Putamen (tissue), 1 donor: Measurements from ENCODE around the gene RNF220.

Experiments
- DNase-seq: peaks from one replicate; pipeline ENCODE4 v3.0.0-alpha.2; 2016; ENCODE audit warnings: low spot score

Gene RNF220

DNA sequence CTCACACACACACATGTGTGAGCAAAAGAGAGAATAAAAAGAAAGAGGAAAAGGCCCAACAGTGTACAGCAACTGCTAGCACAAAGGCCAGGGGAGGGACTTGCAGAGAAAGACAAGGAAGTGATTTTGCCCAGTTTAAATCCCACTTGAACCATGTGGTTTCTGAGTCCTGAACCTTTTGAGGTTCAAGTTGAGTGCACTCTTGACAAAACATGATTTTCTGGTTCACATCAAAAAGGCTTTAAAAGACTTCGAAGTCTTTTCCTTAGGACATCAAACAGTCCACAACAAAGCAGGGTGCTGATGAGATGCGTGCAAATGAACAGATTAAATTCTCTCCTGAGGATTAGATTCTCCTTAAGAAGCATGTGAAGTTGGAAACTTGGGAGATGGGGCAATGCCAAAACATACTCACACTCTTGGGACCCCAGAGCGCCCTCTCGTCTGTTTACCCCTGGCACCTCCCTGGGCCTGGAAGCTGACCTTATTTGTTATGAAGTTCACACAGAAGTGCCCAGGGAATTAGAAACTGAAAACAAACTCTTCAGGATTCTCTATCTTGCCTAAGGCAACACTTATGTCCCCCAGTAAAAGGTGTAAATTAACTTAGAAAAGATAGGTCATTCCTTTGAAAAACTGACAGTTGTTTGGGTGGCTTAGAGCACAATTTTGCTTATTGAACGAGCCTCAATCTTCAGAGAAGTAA is 31.5 kb downstream of the RNF220 start:
- DNase-seq, result no peak

DNA sequence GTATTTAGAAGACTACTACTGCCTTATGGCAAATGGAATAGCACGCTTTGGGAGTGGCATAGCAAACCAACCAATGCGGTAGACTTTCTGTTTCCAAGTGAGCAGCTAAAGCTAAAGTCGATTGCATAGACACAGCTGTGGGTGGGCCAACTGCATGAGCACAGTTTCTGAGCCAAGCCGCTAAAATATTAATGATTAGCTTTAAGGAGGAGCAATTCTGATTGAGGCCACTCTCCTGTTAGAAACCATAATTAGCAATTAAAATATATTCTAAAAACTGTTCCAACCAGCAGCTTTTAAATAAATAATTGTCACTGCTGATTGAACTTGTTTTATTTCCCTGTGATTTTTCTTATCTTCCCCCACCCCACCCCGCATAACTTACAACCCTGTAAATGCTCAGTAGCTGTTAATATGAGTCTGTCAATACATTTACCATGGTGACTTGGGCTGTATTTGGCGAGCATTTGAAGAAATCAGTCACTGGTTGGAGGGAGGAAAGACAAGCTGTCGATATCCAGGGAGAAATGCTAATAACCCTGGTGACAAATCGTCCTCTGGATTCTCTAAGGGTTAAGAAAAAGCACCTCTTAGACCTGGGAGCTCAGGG is 32.2 kb downstream of the RNF220 start:
- no peak for DNase-seq

DNA sequence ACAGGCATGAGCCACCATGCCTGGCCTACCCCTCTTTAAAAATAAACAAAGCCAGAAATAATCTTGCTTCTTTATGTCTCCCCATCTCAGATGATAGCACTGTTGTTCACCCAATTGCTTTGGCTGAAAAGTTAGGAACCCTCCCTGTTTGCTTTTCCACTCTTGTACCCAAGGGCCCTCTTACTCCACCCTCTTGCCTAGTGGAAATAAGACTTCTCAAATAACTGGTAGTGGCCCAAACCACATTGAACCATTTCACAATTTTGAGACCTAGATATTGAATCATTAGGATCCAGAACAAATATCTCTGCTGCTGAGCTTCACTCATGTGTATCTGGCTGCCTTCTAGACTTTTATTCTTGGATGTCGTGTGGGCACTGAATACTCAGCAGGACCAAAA is 37.7 kb downstream of the RNF220 start:
- DNase-seq, result no peak

DNA sequence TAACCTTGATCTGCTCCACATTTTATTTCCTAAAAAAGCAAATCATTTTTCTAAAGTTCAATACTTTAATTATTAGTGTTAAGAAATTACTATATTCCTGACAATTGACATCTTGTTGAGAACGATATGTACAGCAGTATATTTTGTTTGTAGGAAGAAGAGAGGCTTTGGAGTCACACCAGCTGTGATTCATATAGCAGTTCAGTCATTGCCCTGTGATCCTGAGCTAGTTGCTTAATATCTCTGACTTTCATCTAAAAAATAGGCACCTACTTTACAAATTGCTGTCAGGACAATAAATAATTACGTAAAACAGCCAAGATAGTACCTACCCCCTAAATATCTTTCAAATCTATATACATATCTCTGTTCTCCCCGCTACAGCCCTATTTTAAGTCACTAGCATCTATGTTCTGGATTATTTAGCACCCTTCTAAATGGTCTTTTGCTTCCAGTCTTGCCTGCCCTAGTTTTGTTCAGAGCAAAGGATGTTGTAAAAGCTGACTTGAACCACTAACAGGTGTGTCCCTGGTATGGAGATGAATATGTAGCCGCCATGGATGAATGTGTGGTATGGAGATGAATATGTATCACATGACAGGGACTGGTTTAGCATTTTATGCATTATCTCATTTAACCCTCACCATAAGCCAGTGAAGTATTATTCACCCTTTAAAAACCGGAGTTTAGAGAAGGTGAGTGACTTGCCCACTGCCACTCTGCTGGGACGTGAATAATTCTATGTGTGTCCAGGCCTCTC is 42.2 kb downstream of the RNF220 start:
- DNase-seq, result no peak

DNA sequence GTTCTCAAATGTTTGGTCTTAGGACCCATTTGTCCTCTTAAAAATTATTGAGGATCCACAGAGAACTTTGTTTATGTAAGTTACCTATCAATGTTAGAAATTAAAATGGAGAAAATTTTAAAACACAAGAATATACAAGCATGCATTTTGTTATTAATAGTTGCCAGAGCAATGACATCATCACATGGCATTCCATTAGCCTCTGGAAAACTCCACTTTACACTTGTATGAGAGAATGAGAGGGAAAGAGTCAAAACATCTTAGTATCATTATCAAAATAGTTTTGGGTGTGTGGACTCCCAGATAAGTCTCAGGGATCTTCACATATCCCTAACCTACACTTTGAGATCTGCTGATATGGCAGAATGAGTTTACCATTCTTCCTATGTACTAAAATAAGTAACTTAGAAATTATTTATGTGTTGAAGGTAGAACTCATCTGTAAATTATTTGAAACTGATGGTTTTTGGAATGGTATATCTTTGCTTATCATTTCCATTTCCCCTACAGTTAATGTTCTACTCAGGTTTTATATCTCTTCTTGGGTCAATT is 48.8 kb downstream of the RNF220 start:
- no peak for DNase-seq

DNA sequence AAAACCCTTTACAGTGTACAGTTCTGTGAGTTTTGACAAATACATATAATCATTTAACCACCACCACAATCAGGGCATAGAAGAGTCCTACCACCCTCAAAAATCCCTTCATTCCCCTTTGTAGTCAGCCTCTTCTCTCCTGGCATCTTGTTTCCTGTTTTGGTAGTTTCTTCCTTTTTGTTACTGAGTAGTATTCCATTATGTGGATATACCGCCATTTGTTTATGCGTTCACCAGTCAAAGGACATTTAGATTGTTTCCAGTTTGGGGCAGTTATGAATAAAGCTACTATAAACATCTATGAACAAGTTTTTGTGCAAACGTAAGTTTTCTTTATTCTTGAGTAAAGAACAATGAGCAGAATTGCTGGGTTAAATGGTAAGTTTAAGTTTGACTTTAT is 49.6 kb downstream of the RNF220 start:
- no peak for DNase-seq

DNA sequence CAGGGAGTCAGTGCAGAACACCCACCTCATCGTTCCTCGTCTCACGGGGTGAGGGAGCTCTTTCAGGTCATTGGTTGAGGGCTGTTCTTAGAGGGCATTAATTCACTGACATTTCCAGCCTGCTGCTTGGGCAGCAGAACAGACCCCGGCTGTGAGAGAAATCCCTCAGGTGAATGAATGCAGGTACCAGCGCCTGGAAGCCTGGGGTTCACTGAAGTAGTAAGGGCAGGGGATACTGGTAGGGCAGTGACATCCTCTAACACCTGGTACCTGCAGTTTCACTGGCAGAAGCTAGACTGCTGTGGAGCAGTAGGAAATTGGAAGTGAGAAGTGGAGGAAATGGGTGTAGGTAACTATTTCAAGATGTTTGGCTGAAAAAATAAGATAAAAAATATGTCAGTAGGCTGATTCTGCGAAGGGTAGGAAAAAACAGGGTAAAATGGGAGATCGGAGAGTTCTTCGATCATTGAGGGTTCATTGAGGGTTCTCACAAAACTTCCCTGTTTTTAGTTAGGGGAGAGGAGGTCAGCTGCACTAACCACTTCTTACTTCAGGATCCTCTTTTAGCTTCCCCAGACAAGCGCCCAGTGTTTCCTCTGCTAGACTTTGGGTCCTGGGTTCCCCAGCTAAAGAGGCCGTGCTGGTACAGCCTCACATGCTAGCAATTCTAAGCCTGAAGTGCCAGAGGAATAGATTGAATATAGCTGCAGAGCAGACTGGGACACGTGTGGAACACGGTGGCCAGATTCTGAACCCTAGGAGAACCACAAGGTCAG is 55.2 kb downstream of the RNF220 start:
- DNase-seq, result no peak

DNA sequence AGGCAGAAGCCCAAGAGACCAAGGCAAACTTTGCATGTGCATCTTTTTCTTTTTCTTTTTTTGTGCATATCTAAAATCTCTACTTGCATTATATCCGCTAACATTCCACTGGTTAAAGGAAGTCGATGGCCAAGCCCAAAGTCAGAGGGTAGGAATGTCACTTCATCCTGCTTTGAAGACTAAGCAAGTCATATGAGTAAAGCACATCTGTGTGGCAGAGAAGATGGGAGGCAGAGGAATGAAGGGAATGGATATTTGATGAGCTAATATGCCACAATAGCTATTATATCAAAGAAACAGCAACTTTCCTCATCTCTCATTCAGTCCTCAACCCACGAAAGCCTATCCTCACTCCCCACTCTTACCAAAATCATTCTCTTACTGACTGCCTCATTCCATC is 59.3 kb downstream of the RNF220 start:
- no peak for DNase-seq

DNA sequence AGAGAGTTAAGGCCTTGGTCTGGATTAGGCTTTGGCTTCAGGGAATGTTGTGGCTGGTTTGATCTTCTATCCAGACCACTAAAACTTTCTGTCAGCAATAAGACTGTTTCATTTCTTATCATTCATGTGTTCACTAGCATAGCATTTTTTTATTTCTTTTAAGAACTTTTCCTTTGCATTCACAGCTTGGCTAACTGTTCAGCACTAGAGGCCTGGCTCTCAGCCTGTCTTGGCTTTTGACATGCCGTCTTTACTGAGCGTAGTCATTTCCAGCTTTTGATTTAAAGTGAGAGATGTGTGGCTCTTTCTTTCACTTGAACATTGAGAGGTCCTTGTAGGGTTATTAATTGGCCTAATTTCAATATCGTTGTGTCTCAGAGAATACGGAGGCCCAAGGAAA is 62.5 kb downstream of the RNF220 start:
- DNase-seq, result no peak

DNA sequence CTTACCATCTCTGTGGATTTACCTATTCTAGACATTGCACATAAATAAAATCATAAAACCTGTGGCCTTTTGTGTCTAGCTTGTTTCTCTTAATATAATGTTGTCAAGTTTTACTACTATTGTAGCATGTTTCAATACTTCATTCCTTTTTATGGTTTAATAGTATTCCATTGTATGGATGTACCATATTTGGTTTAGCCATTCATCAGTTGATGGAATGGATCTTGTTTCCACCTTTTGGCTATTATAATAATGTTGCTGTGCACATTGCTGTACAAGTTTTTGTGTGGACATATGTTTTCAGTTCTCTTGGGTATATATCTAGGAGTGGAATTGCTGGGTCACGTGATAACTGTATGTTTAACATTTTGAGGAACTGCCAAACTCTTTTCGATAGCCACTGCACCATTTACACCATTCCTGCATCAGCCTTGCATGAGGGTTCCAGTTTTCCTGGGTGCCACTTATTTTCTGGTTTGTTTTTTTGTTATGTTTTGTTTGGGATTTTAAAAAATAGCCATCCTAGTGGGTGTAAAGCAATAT is 66.9 kb downstream of the RNF220 start:
- DNase-seq, result no peak

DNA sequence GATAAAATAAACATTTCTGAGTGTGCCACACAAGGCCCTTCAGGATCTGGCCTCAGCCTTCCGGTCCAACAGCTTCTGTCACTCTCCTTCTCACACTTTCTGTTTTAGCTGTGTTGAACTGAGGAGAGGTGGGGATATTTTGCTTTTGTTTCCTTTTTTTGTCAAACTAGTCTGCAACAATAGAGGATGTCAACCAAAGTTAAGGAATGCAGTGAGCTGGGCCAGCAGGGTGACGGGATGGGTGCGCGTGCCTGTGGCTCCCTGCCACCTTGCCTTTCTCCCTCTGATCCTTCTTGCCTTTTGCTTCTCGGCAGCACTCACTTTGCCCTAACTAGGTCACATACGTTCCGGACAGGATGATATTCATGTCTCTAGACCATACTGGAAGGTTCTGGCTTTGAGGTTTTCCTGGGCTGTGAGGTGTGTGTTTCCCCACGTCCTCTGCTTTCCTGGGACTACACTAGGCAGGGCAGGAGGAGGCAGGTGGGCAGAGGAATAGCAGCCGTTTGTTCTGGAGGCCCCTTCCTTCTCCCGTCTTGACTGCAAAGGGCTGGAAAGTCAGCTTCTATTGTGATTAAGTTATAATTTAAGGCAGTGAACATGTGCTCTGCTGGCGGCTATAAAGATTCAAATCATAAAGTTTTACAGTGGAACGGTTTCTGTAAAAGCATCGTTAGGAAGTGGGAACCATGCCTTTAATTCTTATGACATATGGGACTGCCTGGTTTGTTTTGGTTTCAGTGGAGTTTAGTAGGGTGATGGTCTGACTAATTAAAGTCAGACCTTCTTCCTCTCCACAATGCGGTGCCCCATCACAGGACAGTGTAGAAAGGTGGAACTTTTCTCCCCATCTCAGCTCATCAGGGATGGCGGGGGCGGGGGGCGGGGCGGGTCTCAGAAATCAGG is 67.8 kb downstream of the RNF220 start:
- DNase-seq, result no peak

DNA sequence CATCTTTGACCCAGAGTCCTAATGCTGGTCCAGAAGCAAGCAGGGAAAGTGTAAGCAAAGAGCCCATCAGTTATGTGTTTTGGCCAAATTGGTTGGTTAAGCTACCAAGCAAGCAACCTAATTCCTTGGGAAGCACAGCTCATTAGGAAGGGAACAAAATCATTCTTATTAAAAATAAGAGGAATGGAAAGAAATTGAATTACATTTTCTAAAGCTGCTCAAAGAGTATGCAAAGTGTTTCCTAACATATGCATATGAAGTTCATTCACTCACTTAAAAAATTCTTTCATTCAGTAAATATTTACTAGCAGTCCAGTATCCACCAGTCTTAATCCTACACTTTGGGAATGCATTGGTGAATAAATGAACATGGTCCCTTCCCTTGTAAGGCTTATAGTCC is 71.8 kb downstream of the RNF220 start:
- no peak for DNase-seq

DNA sequence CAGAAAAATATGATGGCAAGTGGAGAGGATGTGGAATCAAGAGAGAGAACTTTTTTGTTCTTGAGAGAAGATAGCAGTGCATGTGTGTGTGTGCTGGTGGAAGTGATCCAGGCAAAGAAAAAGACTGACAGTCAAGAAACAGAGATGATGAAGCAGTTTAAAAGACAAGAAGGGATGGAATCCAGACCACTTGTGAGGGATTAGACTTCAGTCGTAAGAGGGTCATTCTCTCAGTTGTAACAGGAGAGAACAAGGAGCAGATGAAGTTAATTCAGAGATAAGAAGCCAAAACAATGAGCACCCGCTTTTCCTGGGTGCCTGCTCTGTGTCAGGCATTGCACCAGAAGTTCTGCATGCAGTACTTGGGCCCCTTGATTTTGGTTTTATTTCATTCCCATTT is 76.6 kb downstream of the RNF220 start:
- no peak for DNase-seq

DNA sequence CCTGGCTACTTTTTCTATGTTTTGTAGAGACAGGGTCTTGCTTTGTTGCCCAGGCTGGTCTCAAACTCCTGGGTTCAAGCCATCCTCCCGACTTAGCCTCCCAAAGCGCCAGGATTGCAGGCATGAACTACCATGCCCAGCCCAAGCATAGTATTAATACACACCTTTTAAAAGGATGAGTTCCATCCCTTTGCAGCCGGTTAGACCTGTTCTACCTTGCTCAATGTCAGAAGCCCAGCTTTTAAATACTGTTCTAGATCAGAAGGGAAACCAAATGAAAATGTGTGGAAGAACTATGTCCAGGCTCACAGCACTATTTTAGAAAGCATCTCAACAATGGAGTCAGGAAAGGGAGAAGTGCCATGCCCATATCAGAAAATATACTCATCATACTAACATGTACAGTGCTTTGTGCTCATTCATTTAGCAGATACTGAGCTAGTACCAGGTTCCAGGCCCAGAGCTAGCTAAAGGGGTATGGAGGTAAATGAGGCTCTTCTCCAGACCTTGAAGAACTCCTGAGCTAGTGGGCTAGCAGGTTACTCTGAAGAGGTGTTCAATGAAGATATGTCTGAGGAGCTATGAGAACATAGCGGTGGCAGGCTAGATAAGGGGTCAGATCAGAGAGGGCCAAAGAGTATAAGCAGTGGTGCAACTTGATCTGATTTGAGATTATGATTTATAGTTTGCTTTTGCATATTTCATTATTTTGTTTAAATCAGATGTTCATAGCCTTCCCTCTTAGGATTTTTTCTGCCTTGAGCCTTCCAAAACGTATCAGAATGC is 78.2 kb downstream of the RNF220 start:
- DNase-seq, result no peak

DNA sequence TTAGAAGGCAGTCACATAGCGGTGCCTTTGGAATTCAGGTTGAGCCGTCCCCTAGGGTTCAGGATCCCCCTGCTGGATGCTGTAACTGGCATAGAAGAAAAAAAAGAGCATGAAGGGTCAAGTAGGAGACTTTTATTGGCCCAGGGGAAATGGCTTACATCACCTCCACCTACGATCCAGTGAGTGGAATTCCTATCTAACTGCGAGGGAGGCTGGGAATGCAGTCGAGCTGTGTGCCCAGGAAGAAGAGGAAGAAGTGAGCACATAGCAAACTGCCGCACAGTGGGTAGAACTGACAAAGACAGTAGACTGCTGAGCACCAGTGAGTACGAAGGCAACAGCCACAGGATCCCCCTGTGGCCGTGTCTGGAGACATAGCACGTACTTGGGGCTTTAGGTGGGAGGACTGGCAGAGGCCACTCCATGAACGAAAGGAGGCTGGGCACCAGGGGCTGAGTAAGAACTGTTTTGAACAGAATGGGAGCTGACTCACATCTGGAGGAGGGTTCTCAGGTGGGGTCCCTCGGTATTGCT is 79.2 kb downstream of the RNF220 start:
- DNase-seq, result no peak

DNA sequence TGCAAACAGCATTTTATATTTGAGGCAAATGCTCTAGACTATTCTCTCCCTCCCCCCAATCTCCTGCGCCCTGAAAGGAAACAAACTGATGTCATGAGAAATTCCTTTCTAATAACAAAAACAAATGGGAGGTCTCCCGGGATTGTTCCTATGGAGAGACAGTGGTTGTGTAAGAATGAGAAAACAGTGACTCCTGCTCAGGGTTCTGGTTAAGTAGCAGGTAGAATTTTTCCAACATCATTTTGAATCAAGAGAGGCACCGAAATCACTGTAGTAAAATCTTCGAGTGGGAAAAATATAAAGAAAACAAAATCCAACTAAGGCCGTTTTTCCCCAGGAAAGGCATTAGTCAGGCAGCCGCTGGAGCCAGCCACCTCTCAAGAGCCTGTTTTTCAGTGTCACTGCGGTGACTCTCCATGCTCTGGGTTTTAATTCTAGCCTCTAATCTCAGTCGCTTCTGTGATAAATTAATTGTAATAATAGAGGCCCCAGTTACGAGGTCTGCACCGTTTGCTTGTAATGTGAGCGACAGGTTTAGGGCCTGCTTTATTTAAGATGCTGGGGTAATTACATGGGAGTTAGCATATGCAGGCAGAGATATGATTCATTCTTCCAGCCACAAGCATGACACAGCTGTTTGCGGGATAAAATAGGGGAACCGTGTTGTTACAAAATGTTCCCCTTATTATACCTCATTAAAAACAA is 80.3 kb downstream of the RNF220 start:
- no peak for DNase-seq

DNA sequence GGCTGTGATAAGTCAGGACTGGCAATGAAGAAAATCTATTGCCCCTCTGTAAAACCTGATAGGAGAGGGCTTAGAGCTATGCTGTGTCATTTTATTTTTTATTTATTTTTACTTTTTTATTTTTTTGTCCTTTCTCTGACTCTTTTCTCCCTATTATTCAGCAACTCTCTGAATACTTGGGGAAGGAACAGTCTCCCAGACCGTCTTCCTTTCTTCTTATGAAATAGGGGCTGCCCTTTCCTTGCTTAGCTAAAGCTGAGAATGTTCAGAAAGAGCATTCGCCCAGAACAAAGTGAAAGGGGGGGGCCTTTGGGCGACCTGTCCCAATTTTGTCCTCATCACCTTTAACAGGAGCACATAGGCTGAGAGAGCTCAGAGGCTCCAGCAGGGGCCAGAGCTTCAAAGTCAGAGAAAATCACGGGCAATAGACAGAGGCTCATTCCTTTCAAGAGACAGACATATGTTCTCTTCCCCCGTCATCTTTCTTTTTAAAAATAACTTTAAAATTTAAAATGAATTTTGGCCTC is 80.9 kb downstream of the RNF220 start:
- no peak for DNase-seq

DNA sequence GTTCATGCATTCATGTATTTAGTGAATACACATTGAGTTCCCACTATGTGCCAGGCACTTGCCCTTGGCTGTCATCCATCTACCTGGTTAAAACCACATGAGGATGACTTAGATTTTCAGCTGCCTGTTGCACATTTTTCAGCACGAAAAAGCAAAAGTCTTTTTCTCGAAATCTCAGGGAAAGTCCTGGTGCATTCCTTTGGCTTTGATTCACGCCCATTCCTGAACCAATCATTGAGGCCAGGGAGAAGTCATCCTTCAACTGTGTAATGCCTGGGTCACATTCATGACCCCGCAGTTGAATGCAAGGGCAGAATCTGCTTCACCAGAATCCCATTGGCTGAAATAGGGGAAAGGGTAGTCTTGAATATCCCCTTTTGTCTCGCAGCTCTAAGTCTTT is 84.4 kb downstream of the RNF220 start:
- no peak for DNase-seq
